H1 (cell line): ENCODE results near the gene NOTCH4. TPM values are rescaled to one million over a fixed set of nuclear protein-coding genes. Genes with fewer than 3 reads are reported as not detected.
A peak's percentile ranks its signal among the peaks of the same experiment; 100 is the strongest.

Source experiments
- CTCF ChIA-PET: fragments of 300-600 bp; sonication (Branson Sonifier 250); formaldehyde crosslinking; loops from one replicate; lab custom pipeline; 2021; ENCODE audit not compliant: partially characterized antibody; lab: Charles Lee
- POLR2A ChIA-PET: fragments of 300-600 bp; sonication (Branson Sonifier 250); formaldehyde crosslinking; loops from one replicate; lab custom pipeline; 2021; ENCODE audit warnings: inconsistent platforms; ENCODE audit not compliant: partially characterized antibody; lab: Charles Lee
- DNase-seq, 2 experiments: peaks; one replicate each; pipeline versions ENCODE4 v3.0.0 to v3.0.0-alpha.2; 2010 to 2022; ENCODE audit warnings: low spot score in 2 of 2, low read depth in 1 of 2, mixed read lengths in 1 of 2
- FAIRE-seq: peaks from 2 replicates; lab custom pipeline; 2011; peaks lifted over from hg19 to GRCh38; lab: Jason Lieb, UNC
- H2AFZ ChIP-seq: 2 replicates; pipeline ENCODE4 v1.8.1; 2012; ENCODE audit warnings: low read length, inconsistent platforms
- H2AK5ac ChIP-seq: 2 replicates; pipeline ENCODE4 v1.6.1; 2013; ENCODE audit warnings: low read depth, low read length
- H2BK120ac ChIP-seq: replicated peaks from 2 replicates; pipeline ENCODE3; 2013; ENCODE audit warnings: low read depth, low read length, inconsistent platforms
- H2BK12ac ChIP-seq: 2 replicates; pipeline ENCODE4 v1.6.1; 2013; ENCODE audit warnings: low read depth, low read length
- H2BK15ac ChIP-seq: 2 replicates; pipeline ENCODE4 v1.6.1; 2013; ENCODE audit warnings: low read length
- H2BK20ac ChIP-seq: 2 replicates; pipeline ENCODE4 v1.6.1; 2013; ENCODE audit warnings: low read length
- H2BK5ac ChIP-seq: 2 replicates; pipeline ENCODE4 v1.6.1; 2013; ENCODE audit warnings: low read depth, low read length
- H3K14ac ChIP-seq: 2 replicates; pipeline ENCODE4 v1.6.1; 2013; ENCODE audit warnings: inconsistent platforms; ENCODE audit not compliant: insufficient read length
- H3K18ac ChIP-seq: 2 replicates; pipeline ENCODE4 v1.6.1; 2013; ENCODE audit warnings: low read length; ENCODE audit errors: extremely low read depth
- H3K23ac ChIP-seq: 2 replicates; pipeline ENCODE4 v1.6.1; 2013; ENCODE audit warnings: inconsistent platforms; ENCODE audit not compliant: insufficient read length
- H3K23me2 ChIP-seq: 2 replicates; pipeline ENCODE4 v1.6.1; 2013; ENCODE audit warnings: low read depth, low read length
- H3K27ac ChIP-seq: 2 replicates; pipeline ENCODE4 v1.6.1; 2011; ENCODE audit warnings: low read depth, low read length, inconsistent platforms
- H3K27me3 ChIP-seq, 4 experiments: replicated peaks in 1 of 4; 1 replicate in 1 of 4; 2 replicates in 3 of 4; pipeline versions ENCODE4 v1.6.1 to v1.8.1; 2011 to 2013; ENCODE audit warnings: low read length in 3 of 4, mild to moderate bottlenecking in 3 of 4, inconsistent platforms in 2 of 4, mixed read lengths in 2 of 4, moderate library complexity in 1 of 4; ENCODE audit not compliant: control insufficient read depth in 3 of 4, insufficient read depth in 3 of 4; ENCODE audit errors: extremely low read depth in 1 of 4
- H3K36me3 ChIP-seq, 4 experiments: 2 replicates each; pipeline versions ENCODE4 v1.6.1 to v1.8.1; 2011 to 2013; ENCODE audit warnings: mild to moderate bottlenecking in 4 of 4, low read length in 3 of 4, moderate library complexity in 2 of 4, control low read depth in 1 of 4, inconsistent platforms in 1 of 4; ENCODE audit not compliant: insufficient read depth in 4 of 4, control insufficient read depth in 2 of 4
- H3K4ac ChIP-seq: replicated peaks from 2 replicates; pipeline ENCODE3; 2013; ENCODE audit warnings: low read length, low read depth, mixed read lengths, inconsistent platforms; ENCODE audit not compliant: insufficient read length
- H3K4me1 ChIP-seq, 4 experiments: replicated peaks in 1 of 4; 1 replicate in 1 of 4; 2 replicates in 3 of 4; pipeline versions ENCODE4 v1.6.1 to v1.8.1; 2011 to 2013; ENCODE audit warnings: low read length in 3 of 4, inconsistent platforms in 2 of 4, mixed read lengths in 1 of 4; ENCODE audit not compliant: insufficient read depth in 4 of 4, control insufficient read depth in 3 of 4
- H3K4me2 ChIP-seq, 2 experiments: 2 replicates each; pipeline versions ENCODE4 v1.6.1 to v1.8.1; 2011 to 2013; ENCODE audit warnings: low read depth in 2 of 2, low read length in 2 of 2, control low read depth in 1 of 2, inconsistent platforms in 1 of 2, mild to moderate bottlenecking in 1 of 2; ENCODE audit not compliant: insufficient read depth in 1 of 2
- H3K4me3 ChIP-seq, 4 experiments: fragments of 200-600, 300-600 bp in 1 of 4; sonication (generic), shearing (Covaris generic), sonication (Bioruptor Twin) in 1 of 4; 2 replicates each; pipeline versions ENCODE4 v1.5.1 to v1.8.1; 2011 to 2016; ENCODE audit warnings: low read length in 4 of 4, low read depth in 3 of 4, control low read depth in 2 of 4, inconsistent platforms in 2 of 4, mild to moderate bottlenecking in 2 of 4, mixed read lengths in 1 of 4, moderate library complexity in 1 of 4; ENCODE audit not compliant: insufficient read depth in 2 of 4; ENCODE audit errors: extremely low read depth in 1 of 4
- H3K56ac ChIP-seq: replicated peaks from 2 replicates; pipeline ENCODE3; 2013; ENCODE audit warnings: low read depth, mild to moderate bottlenecking, mixed read lengths, low read length, inconsistent platforms; ENCODE audit not compliant: insufficient read length
- H3K79me1 ChIP-seq: 2 replicates; pipeline ENCODE4 v1.6.1; 2013; ENCODE audit warnings: low read depth, low read length, control low read depth
- H3K79me2 ChIP-seq, 2 experiments: 2 replicates each; pipeline versions ENCODE4 v1.6.1 to v1.8.1; 2012 to 2013; ENCODE audit warnings: low read length in 2 of 2, mild to moderate bottlenecking in 2 of 2, inconsistent platforms in 1 of 2; ENCODE audit not compliant: insufficient read depth in 2 of 2, control insufficient read depth in 1 of 2
- H3K9ac ChIP-seq, 4 experiments: replicated peaks in 1 of 4; 1 replicate in 1 of 4; 2 replicates in 3 of 4; pipeline versions ENCODE4 v1.6.1 to v1.8.1; 2011 to 2013; ENCODE audit warnings: low read depth in 3 of 4, low read length in 3 of 4, control low read depth in 2 of 4, mild to moderate bottlenecking in 2 of 4, moderate library complexity in 2 of 4, inconsistent platforms in 1 of 4; ENCODE audit errors: extremely low read depth in 1 of 4
- H3K9me3 ChIP-seq, 2 experiments: 2 replicates each; pipeline versions ENCODE4 v1.6.1 to v1.8.1; 2012 to 2013; ENCODE audit warnings: mild to moderate bottlenecking in 2 of 2, moderate library complexity in 2 of 2, control low read depth in 1 of 2, inconsistent platforms in 1 of 2, low read depth in 1 of 2, low read length in 1 of 2, mixed read lengths in 1 of 2; ENCODE audit not compliant: insufficient read depth in 2 of 2
- H4K20me1 ChIP-seq, 2 experiments: replicated peaks in 1 of 2; 2 replicates each; pipeline versions ENCODE3 to v1.8.1; 2011 to 2013; ENCODE audit warnings: inconsistent platforms in 2 of 2, low read length in 2 of 2, mild to moderate bottlenecking in 1 of 2; ENCODE audit not compliant: insufficient read depth in 2 of 2, control insufficient read depth in 1 of 2
- H4K5ac ChIP-seq: 2 replicates; pipeline ENCODE4 v1.6.1; 2013; ENCODE audit warnings: low read length, low read depth, mixed read lengths, inconsistent platforms; ENCODE audit not compliant: insufficient read length
- H4K8ac ChIP-seq: 2 replicates; pipeline ENCODE4 v1.8.0; 2013; ENCODE audit warnings: mild to moderate bottlenecking, moderate library complexity, low read length, inconsistent platforms; ENCODE audit not compliant: insufficient read depth; ENCODE audit errors: extremely low read depth
- H4K91ac ChIP-seq: replicated peaks from 2 replicates; pipeline ENCODE3; 2013; ENCODE audit warnings: low read length, mixed read lengths, inconsistent platforms; ENCODE audit not compliant: insufficient read length
- ASH2L ChIP-seq: fragments of 200-600, 300-600 bp; sonication (generic); IDR thresholded peaks from one replicate; pipeline ENCODE4 v1.7.1; 2017; ENCODE audit warnings: low read length
- CEBPB ChIP-seq: IDR thresholded peaks from 2 replicates; pipeline ENCODE4 v1.6.1; 2012; ENCODE audit warnings: low read depth, low read length
- FOSL1 ChIP-seq: IDR thresholded peaks from 2 replicates; pipeline ENCODE4 v1.6.1; 2011; ENCODE audit warnings: mild to moderate bottlenecking, low read depth, low read length, moderate library complexity; ENCODE audit not compliant: insufficient read depth
- HDAC2 ChIP-seq, 2 experiments: fragments of 300-600 bp in 1 of 2; sonication (generic) in 1 of 2; IDR thresholded peaks; 2 replicates each; pipeline ENCODE4 v1.6.1; 2011 to 2012; ENCODE audit warnings: low read depth in 2 of 2, low read length in 2 of 2, mild to moderate bottlenecking in 2 of 2, moderate library complexity in 2 of 2, borderline replicate concordance in 1 of 2, inconsistent platforms in 1 of 2
- KDM5A ChIP-seq: fragments of 200-600 bp; IDR thresholded peaks from 2 replicates; pipeline ENCODE4 v1.7.1; 2012; ENCODE audit warnings: mild to moderate bottlenecking, low read length, inconsistent platforms, mixed read lengths
- POLR2A ChIP-seq, 2 experiments: IDR thresholded peaks; 1 replicate in 1 of 2; 2 replicates in 1 of 2; pipeline ENCODE4 v1.6.1; 2011; ENCODE audit warnings: low read depth in 2 of 2, low read length in 2 of 2, mild to moderate bottlenecking in 2 of 2; ENCODE audit errors: control extremely low read depth in 1 of 2
- RBBP5 ChIP-seq: IDR thresholded peaks from 2 replicates; pipeline ENCODE4 v1.7.1; 2012; ENCODE audit warnings: low read depth, mild to moderate bottlenecking, inconsistent platforms, low read length, moderate library complexity, borderline replicate concordance
- RNF2 ChIP-seq: fragments of 200-900, 300-1000 bp; sonication (generic); IDR thresholded peaks from 2 replicates; pipeline ENCODE4 v1.7.1; 2016; ENCODE audit warnings: borderline replicate concordance, low read depth, mild to moderate bottlenecking, antibody characterized with exemption, low read length; ENCODE audit not compliant: poor library complexity, severe bottlenecking; ENCODE audit errors: missing control alignments
- SUZ12 ChIP-seq: fragments of 200-600 bp; sonication (generic); IDR thresholded peaks from 2 replicates; pipeline ENCODE4 v1.6.1; 2012; ENCODE audit warnings: mild to moderate bottlenecking, inconsistent platforms, low read length, moderate library complexity, mixed read lengths
- WGBS, 2 experiments: shearing (Covaris generic) in 1 of 2; methylation state at CpG; one replicate each; pipeline versions ENCODE4 v1.1.6 to v1.1.7; 2013 to 2015; ENCODE audit warnings: low lambda C conversion rate in 2 of 2, mixed read lengths in 2 of 2, inconsistent platforms in 1 of 2, low coverage in 1 of 2, missing lambda C conversion rate in 1 of 2; ENCODE audit not compliant: insufficient replicate concordance in 2 of 2, insufficient coverage in 1 of 2, insufficient read length in 1 of 2; ENCODE audit errors: extremely low coverage in 1 of 2, missing lambda C conversion rate in 1 of 2; 5-methylcytosine and 5-hydroxymethylcytosine counted together
- polyA plus RNA-seq, 7 experiments: library from polyadenylated mRNA; depleted of rRNA in 3 of 7; stranded (reverse) in 5 of 7; unstranded in 2 of 7; fragments of >200 nt in 5 of 7; fragments of 200-250 nt in 2 of 7; gene quantifications; 1 replicate in 5 of 7; 2 replicates in 1 of 7; 4 replicates in 1 of 7; pipeline versions ENCODE4 v1.2.1 to v1.2.3, GENCODE V29; 2011 to 2013; ENCODE audit warnings: missing spikeins in 2 of 7, mixed read lengths in 2 of 7
- total RNA-seq: library from RNA; stranded (reverse); fragmentation: NEBNext Ultra II Directional; extraction: Animal tissue kit (Norgen Biotek cat#: 25700); gene quantifications from 2 replicates; pipeline ENCODE4 v1.2.1, GENCODE V29; 2021
- TF ChIP-seq, protein P1 (sequence below): IDR thresholded peaks from 2 replicates; pipeline ENCODE4 v1.6.1; 2012; ENCODE audit warnings: inconsistent platforms

The NOTCH4 gene
- total and polyA plus RNA-seq, 2 of the 8 experiments (the other 6 are each of a cell fraction or from before 2014, with no cell fraction given) = 1.9 to 2.8 TPM

DNA sequence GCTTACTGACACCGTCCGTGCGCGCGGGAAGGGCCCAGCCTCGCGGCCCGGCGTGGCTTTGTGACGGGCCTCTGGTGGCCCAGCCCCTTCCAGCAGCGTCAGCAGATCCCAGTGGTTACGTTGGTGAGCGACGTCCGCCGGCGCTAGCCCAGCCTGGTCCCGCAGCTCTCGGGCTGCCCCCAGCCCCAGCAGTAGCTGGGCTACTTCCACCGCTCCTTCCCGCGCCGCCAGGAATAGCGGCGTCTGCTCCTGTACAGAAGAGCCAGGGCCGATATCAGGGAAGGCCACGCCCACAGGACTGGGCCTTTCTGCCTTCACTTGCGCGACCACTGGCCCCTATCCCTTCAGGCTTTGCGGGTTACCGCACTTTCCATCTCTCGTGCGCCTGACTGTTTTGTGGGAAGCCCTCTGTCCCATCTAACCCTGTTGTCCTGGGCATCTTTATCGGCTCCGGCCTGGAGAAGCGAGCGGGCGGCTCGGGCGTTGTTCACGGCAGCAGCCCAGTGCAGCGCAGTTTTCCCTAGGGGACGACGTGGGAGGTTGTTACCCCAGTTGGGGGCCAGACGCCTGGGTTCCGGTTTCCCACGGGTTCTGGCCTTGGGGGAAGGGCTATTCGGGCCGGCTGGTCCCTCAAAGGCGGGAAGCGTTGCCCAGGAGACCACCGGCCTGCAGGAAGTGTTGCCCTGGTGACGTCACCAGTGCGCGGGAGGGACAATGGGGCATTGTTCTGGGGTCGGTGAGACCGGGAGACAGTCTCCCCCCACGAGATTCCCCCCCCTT, 27.8 kb downstream of the NOTCH4 start:
- peak overlapping the region; percentile 98 for H4K8ac ChIP-seq
- 0 out of 2 replicates have a peak overlapping the region, but pooled peaks have one; percentile 43 for H2AK5ac ChIP-seq
- H3K79me2 ChIP-seq = no peaks in the 10 kb centered on the region
- DNase-seq (peak; percentile 71 to 90), FAIRE-seq (no peak)
- peak overlapping the region; percentile 86 for H3K4ac ChIP-seq
- H2BK12ac ChIP-seq = peak overlapping the region; percentile 94
- WGBS, 2 experiments = 1% methylated on average over 58 of the region's 58 CpGs; no CpG with 5 or more reads in 1 of the 2 experiments
- H4K91ac ChIP-seq = peak overlapping the region; percentile 97
- peak overlapping the region; percentile 92 for H2BK120ac ChIP-seq
- peak overlapping the region; percentile 61; the same call in 1 of the 2 replicates for H2BK20ac ChIP-seq
- H3K23ac ChIP-seq = no peak overlapping the region
- no peaks in the 10 kb centered on the region for H3K9me3 ChIP-seq
- no peak overlapping the region; the same call in 1 of the 2 replicates for H2AFZ ChIP-seq
- H3K4me2 ChIP-seq = peak overlapping the region; percentile 89 to 97
- H3K9ac ChIP-seq = peak overlapping the region; percentile 83 to 98 (median 93)
- peak overlapping the region; percentile 89; the same call in 1 of the 2 replicates for H2BK15ac ChIP-seq
- POLR2A ChIA-PET = interaction anchor here (0.6 to 13.3 kb wide), 19 partner anchors 10 to 776 kb away, joined by 3 to 194 read pairs (median 4); partner anchors contain the start of genes AGPAT1, ATF6B, DXO and FKBPL
- peaks cover 7% of the 10 kb centered on the region; the same call in 1 of the 2 replicates for H3K23me2 ChIP-seq
- H2BK5ac ChIP-seq = peak overlapping the region; percentile 98
- CTCF ChIA-PET = interaction anchor here (0.6 to 2.6 kb wide), 10 partner anchors 16 to 520 kb away, joined by 3 to 9 read pairs (median 3); partner anchors contain the start of gene PRRT1
- H3K4me3 ChIP-seq = peak overlapping the region; percentile 66 to 97 (median 82)
- H3K79me1 ChIP-seq = no peaks in the 10 kb centered on the region; the same call in 1 of the 2 replicates
- H3K14ac ChIP-seq = no peak overlapping the region
- H3K4me1 ChIP-seq = peaks cover 8 to 36% (median 20%) of the 10 kb centered on the region in 4 experiments
- peak overlapping the region; percentile 96 for H3K56ac ChIP-seq
- H4K20me1 ChIP-seq = no peaks in the 10 kb centered on the region
- no peaks in the 10 kb centered on the region for H3K27me3 ChIP-seq
- H4K5ac ChIP-seq = peak overlapping the region; percentile 90
- H3K18ac ChIP-seq = peak overlapping the region; percentile 97
- peak overlapping the region; percentile 96 for H3K27ac ChIP-seq
- H3K36me3 ChIP-seq = no peaks in the 10 kb centered on the region
- TF ChIP-seq SUZ12 (no peak), POLR2A (IDR thresholded peaks at IDR 0.05; ENCODE audit: control extremely low read depth in 1 of 2, low read depth in 2 of 2, low read length in 2 of 2) (peak in 1 of 2 experiments; percentile 94; a peak in 2 of 3 replicates), KDM5A (0 out of 2 replicates have a peak, but pooled peaks have one; percentile 32), CEBPB (0 out of 2 replicates have a peak, but pooled peaks have one; percentile 5), ASH2L (peak; percentile 35), RNF2 (no peak), FOSL1 (no peak), RBBP5 (no peak; the same call in 1 of the 2 replicates), HDAC2 (IDR thresholded peaks at IDR 0.05; ENCODE audit: borderline replicate concordance in 1 of 2, low read depth in 2 of 2, low read length in 2 of 2) (peak in 1 of 2 experiments; percentile 64; a peak in 1 of 4 replicates)
- TF ChIP-seq, protein P1, sequence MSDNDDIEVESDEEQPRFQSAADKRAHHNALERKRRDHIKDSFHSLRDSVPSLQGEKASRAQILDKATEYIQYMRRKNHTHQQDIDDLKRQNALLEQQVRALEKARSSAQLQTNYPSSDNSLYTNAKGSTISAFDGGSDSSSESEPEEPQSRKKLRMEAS = 0 out of 2 replicates have a peak, but pooled peaks have one; percentile 18
